GM12865 (cell line): ENCODE measurements around the gene ESYT3.
A peak's percentile ranks its signal among the peaks of the same experiment; 100 is the strongest.
"Not testable (repeated sequence)": the region's sequence is repeated elsewhere in the genome, so short reads cannot be mapped to it uniquely, and the experiment has no call there.

Experiments used
- DNase-seq: peaks from one replicate; pipeline ENCODE4 v3.0.0; 2010; ENCODE audit warnings: low read depth
- H3K4me3 ChIP-seq: 2 replicates; pipeline ENCODE4 v1.5.1; 2011; ENCODE audit warnings: mild to moderate bottlenecking, low read depth, low read length, control low read depth
- CTCF ChIP-seq: IDR thresholded peaks from 2 replicates; pipeline ENCODE4 v1.5.1; 2011; ENCODE audit warnings: low read length, control low read depth, low read depth, inconsistent platforms; ENCODE audit not compliant: insufficient read depth; ENCODE audit errors: missing control alignments

Gene ESYT3

GRCh38 chr3:138408751-138409570 is 25.5 kb upstream of the ESYT3 start:
- H3K4me3 ChIP-seq: no peak overlapping the region
- no peak for DNase-seq
- TF ChIP-seq CTCF: no peak

GRCh38 chr3:138412821-138413551 is 21.4 kb upstream of the ESYT3 start:
- TF ChIP-seq CTCF: no peak
- DNase-seq: no peak
- H3K4me3 ChIP-seq: no peak overlapping the region

- peak; percentile 27 for DNase-seq
- not testable (repeated sequence) for H3K4me3 ChIP-seq
Observed at GRCh38 chr3:138416236-138416635, 18.2 kb upstream of the ESYT3 start.

- H3K4me3 ChIP-seq: no peak overlapping the region
- TF ChIP-seq CTCF: peak; percentile 91
- DNase-seq: peak; percentile 70
Observed at GRCh38 chr3:138417559-138417982, 16.8 kb upstream of the ESYT3 start.

- H3K4me3 ChIP-seq: no peak overlapping the region
- DNase-seq: no peak
- TF ChIP-seq CTCF: no peak
Observed at GRCh38 chr3:138418601-138419206, 15.7 kb upstream of the ESYT3 start.

GRCh38 chr3:138423316-138423715 is 11.1 kb upstream of the ESYT3 start:
- TF ChIP-seq CTCF: no peak
- no peak overlapping the region for H3K4me3 ChIP-seq
- DNase-seq: no peak

- no peak for TF ChIP-seq CTCF
- no peak for DNase-seq
- no peak overlapping the region for H3K4me3 ChIP-seq
Observed at GRCh38 chr3:138424323-138424722, 10.1 kb upstream of the ESYT3 start.
